HG03460 (cell line): ENCODE results near the gene FAM47E.

Experiments
- ATAC-seq: cut with Tn5 transposase; IDR thresholded peaks from one replicate; pipeline ENCODE4 v1.9.1; 2021; ENCODE audit not compliant: unreplicated experiment

Gene FAM47E

DNA sequence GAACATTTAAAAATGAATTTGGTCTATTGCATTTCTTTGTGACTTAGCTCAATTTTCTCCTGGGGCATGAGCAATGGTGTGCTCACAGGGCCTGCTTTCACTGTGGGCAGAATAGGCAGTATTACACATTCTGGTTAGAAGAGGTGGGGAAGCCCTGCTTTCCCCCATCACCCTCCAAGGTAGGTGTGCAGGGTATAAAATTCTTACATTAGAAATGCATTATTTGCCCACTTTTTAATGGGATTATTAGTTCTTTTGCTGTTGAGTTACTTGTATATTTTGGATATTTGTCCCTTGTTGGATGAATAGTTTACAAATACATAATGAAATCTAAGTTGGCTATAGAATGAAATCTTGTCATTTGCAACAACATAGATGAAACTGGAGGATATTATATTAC lies 46.7 kb downstream of the FAM47E start:
- no peak for ATAC-seq

DNA sequence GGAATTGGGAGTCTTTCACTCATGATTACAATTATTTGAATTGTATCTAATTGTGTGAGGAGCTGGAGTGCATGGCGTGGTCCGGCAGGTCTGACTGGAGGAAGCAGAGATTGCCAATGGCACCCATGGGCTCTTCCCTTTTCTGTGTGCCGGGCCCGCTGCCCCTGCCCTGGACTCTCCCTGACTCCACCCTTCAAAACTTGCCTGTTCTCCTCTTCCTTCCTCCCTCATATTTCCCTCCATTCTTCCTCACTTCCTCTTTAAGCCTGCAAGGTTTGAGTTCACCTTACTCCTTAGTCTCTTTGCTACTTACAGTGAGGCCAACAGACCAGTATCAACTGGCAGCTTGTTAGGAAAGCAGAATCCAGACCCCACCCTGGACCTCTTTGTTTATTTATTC lies 48.5 kb downstream of the FAM47E start:
- no peak for ATAC-seq

DNA sequence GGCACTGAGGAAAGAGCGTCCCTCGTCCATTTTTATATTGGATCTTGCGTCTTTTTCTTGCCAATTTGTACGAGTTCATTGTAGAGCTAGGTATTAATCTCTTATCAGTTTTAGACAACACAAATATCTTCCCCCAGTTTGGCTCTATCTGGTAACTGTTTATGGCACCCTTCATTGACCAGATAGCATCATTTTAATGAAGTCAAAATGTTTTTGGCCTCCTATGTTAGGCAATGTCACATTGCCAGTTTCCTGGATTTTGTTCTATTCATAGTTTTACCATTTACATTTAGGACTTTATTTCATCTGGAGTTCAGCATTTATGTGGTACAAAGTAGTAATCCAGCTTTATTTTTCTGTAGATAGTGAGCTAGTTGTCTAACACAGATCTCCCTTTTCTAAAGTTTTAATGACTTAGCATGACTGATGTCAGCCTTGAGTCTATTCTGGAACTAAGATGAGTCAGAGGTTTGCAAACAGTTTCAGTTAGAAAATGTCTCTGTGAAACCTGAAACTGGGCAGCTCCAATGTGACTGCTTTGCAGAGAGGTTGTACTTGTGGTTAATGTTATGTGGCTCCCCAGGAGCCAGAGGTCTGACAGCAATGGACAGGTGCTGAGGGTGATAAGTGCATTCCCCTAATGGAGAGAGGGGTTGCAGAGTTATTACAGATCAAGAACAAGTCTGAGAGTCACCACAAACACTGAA lies 49.7 kb downstream of the FAM47E start:
- peak; percentile 99 for ATAC-seq

DNA sequence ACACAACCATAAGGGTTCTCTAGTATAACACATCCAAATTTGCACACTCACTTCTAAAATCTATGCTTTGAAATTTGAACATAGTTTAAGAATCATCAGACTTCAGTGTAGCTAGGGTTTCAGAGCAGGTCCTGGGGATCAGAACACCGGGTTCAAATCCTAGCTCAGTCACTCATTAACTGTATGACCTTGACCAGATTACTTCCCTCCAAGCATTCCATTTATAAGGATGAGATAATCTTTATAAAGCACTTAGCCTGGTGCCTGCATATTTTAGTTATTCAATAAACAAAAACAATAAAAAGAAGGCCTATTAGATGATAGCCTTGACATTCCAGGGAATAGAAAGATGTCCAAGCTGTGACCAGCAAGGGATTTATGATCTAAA lies 50.2 kb downstream of the FAM47E start:
- ATAC-seq: no peak

DNA sequence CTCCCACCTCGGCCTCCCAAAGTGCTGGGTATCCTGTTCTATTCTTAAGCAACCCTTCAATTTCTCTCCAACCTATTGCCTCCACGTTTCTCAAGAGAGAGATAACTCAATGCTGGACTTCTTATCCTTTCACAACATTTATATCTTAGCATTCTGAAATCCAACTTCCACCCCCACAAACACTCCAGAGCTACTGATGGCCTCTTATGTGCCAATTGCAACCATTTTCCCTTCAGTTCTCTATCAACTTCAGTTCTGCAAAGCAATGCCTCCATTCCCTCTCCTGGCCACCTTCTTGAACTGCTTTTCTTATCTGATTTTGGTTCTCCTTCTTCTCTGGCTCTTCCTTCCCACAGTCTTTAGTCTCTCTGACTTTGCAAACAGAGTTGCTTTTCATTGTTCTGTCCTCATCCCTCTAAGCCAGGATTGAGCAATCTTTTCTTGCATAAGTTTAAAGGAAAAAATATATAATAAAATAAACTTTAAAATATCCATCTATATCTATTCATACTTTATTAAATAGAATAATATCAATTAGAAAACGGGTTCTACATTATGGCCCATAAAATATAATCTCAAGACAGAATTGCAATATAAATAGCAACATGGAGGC lies 51.4 kb downstream of the FAM47E start:
- no peak for ATAC-seq

DNA sequence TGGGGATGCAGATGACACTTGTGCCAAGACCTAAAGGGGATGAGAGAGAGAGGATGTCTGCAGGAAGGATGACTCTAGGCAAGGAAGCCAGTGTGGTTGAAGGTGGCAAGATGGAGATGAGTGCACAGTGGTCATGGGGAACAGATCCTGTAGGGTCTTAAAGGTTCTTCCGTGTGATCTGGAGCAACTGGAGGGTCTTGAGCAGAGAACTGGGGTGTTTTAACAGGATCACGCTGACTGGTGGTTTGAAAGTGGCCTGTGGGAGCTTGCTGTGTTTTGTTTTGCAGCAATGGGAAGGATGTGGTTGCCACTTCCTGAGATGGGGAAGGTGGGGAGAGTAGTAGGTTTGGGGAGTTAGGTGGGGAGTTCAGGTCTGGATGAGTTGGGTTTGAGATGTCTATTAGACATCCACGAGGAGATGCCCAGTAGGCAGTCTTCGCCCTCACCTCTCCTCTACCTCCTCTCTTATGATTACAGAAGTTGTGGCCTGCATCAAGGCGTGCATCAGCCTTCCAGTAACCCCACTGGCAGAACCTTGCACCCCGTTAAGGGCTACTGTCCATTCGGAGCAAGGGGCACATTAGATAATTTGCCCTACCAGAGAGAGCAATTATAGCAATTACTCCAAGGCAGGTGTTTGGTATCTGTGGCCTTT lies 53.6 kb downstream of the FAM47E start:
- no peak for ATAC-seq

DNA sequence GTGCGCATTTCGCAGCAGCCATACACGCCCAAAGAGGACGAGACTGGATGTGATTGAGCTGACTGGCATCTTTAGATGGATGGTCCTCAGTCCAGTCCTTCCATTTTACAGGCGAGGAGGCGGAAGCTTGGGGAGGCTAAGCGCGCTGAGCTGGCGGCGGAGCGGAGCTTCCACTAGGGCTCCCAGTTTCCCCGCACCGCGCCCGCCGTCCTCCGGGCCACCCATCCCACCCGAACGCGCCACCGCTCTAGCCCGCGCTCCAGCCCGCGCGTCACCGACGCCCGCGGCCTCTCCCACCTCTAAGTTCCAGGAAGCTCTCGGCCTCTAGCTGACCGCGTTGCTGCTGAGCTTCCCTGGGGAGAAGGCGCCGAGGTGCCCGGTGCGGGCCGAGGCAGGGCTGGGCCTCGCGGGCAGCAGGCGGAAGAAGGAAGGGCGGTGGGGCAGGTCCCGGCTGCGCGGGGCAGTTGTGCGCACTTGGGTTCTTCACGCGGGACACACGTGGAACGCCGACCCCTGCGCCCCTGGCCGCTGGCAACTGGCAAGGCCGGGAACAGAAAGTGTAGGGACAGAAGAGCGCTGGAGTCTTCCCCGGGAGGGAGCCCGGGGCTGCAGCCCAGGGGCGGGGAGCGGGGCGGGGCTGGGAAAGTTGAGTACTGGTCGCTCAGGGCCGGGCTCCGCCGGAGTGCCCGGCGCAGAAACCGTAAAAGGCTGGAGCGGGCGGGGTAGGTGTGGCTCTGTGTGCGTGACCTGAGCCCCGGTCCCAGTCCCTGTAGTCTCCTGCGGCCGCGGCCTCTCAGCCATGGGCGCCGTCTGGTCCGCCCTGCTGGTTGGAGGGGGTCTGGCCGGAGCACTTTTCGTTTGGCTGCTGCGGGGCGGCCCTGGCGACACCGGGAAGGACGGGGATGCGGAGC lies 54.7 kb downstream of the FAM47E start, which contains the start of gene STBD1:
Gene STBD1, plus strand, starts transcription at position 763 of the 911 bp plus-strand sequence. Its CDS starts 37 bp downstream, at position 800.
- no peak for ATAC-seq

DNA sequence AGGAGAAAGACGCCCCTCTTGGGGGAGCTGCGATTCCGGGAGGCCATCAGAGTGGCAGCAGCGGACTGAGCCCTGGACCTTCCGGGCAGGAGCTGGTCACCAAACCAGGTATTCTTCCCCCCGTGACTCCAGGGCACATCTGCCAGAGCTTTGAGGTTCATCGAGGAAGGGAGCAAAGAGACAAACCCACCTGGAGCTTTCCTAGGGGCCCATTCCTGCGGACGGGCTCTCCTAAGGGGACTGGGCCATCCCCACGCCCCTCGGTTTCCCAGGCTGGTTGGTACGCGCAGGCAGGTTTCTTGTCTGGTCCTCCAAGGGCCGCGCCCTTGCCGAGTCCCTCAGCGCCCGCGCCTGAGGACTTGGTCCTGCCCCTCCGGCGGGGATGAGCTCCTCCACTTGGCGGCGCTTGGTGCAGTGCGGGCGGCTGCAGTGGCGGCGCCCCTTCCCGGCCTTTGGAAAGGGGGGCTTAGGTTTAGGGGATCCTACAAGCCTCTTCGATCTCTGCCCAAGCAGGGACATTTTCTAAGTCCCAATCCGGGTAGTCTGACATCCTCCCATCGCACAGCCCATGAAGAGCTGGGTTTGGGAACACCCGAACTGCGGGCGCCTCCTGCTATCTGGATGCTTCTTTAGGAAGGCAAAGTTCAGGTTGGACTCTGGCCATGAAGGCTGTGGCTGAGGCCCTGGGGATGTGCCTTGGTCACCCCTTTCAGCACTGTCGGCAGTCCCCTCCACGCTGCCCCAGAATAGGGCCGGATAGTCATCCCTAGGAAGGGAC lies 55.5 kb downstream of the FAM47E start:
- no peak for ATAC-seq

DNA sequence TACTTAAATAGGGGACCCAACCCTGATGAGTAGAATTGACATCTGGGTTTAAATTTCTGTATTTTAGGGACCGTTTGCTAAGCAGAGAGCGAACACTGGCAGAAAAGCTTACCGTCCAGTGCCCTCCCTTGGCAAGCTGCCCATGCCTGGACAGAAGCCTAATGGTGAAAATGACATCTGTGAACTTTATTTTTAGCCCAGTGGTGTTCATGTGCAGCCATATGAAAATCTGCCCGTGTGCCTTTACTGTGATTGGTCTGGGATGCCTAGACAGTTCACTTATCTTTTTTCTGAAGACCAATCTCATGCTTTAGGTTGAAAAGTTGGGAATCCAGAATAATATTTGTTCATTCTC lies 56.1 kb downstream of the FAM47E start:
- no peak for ATAC-seq

DNA sequence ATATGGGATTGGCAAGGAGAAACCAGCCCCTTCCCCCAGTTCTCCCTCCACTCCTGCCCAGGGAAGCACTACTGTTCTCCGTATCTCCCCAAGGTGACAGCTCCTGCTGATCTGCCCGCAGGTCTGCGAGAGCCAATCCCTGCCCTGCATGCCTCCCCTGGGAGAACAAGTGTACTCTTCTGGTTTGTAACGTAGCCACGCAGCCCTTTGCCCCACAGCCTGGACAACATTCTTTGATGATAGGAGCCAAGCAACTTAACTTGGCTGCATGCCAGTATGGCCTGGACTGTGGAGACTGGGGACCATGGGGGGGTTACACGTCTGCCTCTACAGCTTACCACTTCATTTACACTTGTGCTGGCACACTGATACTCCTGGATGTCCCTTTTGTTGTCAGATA lies 57.0 kb downstream of the FAM47E start:
- ATAC-seq: no peak

DNA sequence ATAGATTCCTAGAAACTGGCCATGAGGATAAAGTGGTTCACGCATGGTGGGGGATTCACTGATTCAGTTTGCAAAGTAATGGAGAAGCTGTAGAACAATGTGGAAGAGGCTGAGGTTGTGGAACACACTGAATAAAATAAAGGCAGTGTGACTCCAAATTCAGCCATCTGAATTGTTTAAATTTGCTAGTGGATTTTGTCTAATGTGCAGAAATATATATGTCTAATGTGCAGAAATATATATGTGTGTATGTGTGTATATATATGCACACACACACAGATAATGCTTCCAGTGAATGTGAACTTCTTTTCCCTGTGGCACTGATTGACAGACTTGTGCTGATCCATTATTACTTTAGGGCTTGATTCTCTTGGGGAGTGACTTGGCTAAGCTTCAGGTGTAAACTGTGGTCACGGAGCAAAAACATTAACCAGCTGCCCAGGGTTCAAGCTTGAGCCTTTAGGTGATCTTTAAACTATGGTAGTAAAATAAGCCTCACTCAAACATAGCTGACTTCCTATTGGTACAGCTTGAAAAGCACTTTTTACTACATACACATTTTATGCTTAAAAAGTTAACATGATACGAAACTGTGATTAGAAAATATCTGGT lies 58.5 kb downstream of the FAM47E start:
- no peak for ATAC-seq

DNA sequence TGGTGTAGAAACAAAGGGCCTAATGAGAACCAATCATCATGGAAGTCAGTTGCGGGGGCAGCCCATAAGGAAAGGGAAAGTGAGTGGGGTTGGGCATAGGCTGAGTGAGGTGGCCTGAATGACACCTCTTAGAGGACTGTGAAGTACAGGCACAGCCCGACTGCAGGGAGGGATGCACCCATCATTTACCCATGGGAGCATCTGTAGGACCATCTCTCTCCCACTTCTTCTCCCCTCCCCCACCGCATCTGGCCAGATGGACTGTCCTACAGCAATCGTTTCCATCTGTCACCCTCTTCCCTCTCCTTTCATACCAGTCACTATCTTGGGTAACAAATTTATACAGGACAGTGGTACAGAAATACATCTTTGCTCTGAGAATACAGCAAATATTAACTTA lies 59.2 kb downstream of the FAM47E start:
- no peak for ATAC-seq

DNA sequence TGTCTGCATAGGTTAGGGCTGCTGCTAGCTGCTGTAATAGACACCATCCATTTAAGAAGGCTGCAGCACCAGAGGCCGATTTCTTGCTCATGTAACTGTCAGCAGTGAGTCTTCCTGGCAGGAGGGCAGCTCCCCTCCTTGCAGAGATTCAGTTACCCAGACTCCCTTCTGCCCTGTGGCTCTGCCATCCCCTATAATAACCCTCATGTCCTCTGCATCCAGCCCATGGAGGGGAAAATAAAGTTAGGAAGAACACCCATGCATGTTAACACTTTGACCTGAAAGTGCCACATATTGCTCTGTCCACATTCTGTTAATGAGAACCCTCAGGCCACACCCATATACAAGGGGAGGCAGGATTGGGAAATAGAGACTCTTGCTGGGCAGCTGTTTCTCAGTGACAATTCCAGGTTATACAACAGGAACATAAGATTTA lies 60.4 kb downstream of the FAM47E start:
- ATAC-seq: no peak

DNA sequence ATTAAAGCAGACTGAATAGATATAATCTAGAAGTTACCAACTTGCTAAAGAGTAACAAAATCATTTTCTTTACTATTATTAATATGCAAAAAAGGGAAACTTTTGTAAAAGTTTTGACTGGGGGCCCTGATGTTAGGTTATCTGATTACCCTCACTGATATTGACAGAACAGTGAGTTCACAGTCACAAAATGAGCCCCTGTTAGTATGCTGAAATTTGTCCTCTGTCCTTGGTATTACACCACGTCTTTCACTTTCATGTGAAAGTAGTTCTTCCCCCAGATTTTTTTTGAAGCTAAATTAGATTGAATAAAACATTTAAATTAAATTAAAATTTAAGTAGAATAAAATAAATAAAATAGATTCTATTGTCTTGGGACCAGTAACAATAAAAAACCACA lies 60.9 kb downstream of the FAM47E start:
- no peak for ATAC-seq

DNA sequence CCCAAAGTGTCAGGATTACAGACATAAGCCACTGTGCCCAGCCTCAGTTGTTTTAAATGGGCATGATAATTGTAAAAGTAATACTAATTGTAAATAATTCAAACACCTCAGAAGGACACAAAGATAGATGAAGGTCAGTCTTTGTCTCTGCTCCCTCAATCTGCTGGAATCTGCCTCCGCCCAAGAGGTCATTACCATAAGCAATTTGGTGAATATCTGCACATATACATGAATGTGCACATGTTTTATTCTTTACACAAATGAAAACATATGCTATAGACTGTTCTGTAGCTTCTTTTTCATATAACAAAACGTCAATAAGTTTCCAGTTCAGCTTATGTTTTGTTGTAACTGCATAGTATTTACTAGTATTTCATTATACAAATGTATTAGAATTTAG lies 62.0 kb downstream of the FAM47E start:
- ATAC-seq: no peak

DNA sequence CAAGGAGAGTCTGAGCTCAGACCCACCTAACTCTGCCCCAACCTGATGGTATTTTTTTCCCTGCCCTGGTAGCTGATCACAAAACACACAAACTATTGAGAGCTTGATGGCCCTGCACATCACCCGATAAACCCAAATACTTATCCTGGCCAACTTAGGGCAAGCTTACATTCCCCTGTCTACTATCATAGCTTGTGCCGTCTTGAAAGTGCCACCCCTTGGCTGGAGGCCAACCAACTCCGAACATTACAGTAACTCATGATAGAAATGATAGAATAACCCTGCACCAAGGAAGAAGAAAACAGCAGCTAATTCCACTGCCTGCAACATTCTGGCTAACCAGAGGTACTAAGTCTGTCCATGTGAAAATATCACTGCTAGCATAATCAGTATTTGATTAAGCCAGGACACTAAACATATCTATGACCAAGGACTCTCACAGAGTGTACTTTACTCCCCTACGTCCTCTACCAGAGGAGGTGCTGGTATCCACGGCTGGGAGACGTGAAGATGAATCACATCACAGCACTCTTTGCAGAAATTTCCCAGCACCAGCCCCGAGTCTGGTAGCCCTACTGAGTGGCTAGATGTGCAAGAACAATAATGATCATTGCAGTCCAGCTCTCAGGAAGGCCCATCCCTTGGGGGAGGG lies 63.9 kb downstream of the FAM47E start:
- ATAC-seq: no peak

DNA sequence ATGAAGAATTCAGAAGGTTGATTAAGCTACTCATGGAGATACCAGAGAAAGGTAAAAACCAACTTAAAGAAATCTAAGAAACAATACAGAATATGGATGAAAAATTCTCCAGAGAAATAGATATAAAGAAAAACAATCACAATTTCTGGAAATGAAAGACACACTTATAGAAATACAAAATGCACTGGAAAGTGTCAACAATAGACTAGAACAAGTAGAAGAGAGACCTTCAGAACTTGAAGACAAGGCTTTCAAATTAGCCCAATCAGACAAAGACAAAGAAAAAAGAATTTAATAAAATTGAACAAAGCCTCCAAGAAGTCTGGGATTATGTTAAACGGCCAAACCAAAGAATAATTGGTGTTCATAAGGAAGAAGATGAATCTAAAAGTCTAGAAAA lies 64.6 kb downstream of the FAM47E start:
- no peak for ATAC-seq

DNA sequence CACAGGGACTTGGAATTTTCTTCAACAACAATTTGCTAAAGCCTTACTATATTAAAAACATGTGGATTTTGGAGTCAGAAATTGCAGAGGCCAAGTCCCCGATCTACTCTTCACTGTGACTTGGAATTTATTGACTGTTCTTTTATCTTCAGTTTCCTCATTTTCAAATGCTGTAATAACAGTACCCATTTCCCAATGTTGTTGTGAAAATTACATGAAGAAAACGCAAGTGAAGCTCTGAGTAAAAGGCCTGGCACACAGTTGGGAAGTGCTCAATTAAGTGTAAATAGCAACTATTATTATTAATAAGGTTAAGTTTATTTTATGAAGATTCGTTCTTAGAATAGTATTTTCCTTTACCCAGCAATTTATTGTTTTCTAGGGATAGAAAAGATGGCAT lies 70.7 kb downstream of the FAM47E start:
- no peak for ATAC-seq

DNA sequence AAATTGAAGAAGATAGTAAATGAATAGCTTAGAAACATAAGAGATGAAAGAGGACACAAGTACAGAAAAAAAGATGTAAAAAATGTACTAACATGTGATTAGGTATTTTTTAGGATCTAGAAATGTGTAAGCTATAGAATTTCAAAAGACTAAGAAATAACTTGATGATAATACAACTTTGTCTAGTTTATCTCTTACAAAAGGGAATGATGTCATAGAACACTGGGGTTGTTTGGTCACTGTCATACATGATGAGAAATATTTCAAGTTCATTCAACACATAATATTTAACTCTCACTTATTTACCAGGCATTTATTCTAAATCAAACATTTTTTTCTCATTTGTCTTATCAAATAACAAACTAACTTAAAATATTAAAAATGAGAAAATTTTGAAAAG lies 73.6 kb downstream of the FAM47E start:
- no peak for ATAC-seq

DNA sequence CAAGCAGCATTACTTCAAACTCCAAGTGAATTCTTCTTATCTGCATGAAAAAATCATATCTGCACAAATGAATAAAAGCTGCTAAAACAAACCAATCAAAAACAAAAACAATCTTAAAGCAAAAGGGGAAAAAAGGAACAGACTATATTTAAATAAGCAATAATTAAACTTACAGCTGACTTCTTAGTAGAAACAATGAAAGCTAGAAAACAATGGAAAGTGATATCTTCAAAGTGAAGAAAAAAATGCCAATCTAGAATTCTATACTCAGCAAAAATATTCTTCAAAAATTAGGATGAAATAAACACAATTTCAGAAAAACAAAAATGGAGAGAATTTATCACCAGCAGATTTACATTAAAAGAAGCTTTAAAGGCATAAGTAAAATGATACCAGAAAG lies 75.0 kb downstream of the FAM47E start:
- no peak for ATAC-seq
